HepG2 (cell line): Measurements from ENCODE around the gene KPNA4.
"Not testable (repeated sequence)": the region's sequence is repeated elsewhere in the genome, so short reads cannot be mapped to it uniquely, and the experiment has no call there.

Source experiments
- CREB1 ChIP-seq, 2 experiments: fragments of 450-650 bp in 1 of 2; IDR thresholded peaks; 2 replicates each; pipeline ENCODE4 v1.6.1; 2016 to 2017; ENCODE audit warnings: control low read depth in 1 of 2, mild to moderate bottlenecking in 1 of 2, missing compliant biosample characterization in 1 of 2, missing genetic modification characterization in 1 of 2
- CTCF ChIP-seq: sonication (generic); formaldehyde crosslinking; IDR thresholded peaks from 2 replicates; pipeline ENCODE4 v1.5.0; 2020; ENCODE audit warnings: mild to moderate bottlenecking, missing genetic modification reagents, moderate library complexity
- ETS1 ChIP-seq: sonication (generic); formaldehyde crosslinking; IDR thresholded peaks from 2 replicates; pipeline ENCODE4 v1.4.0; 2020; ENCODE audit warnings: missing genetic modification reagents
- EZH2 ChIP-seq: conservative IDR thresholded peaks from 2 replicates; pipeline ENCODE4 v1.6.1; 2012; ENCODE audit warnings: mild to moderate bottlenecking, low read depth, low read length, moderate library complexity
- MAFK ChIP-seq, 2 experiments: IDR thresholded peaks in 1 of 2; conservative IDR thresholded peaks in 1 of 2; 2 replicates each; pipeline ENCODE4 v1.6.1; 2011; ENCODE audit warnings: improper control_type of control experiment in 2 of 2, low read length in 2 of 2
- NFIC ChIP-seq: IDR thresholded peaks from 2 replicates; pipeline ENCODE4 v1.6.1; 2012; ENCODE audit warnings: mild to moderate bottlenecking, low read length, inconsistent platforms
- POLR2AphosphoS2 ChIP-seq: IDR thresholded peaks from 2 replicates; pipeline ENCODE4 v1.6.1; 2011; ENCODE audit warnings: low read depth, low read length, improper control_type of control experiment
- PREB ChIP-seq: sonication (generic); formaldehyde crosslinking; IDR thresholded peaks from 2 replicates; pipeline ENCODE4 v1.4.0; 2020; ENCODE audit warnings: missing genetic modification reagents
- ZBTB33 ChIP-seq: sonication (generic); formaldehyde crosslinking; IDR thresholded peaks from 2 replicates; pipeline ENCODE4 v1.4.0; 2020; ENCODE audit warnings: missing genetic modification reagents
- ZNF333 ChIP-seq: sonication (generic); formaldehyde crosslinking; IDR thresholded peaks from 2 replicates; pipeline ENCODE4 v1.4.0; 2020; ENCODE audit warnings: mild to moderate bottlenecking, missing genetic modification reagents, borderline replicate concordance
- ZNF589 ChIP-seq: sonication (generic); formaldehyde crosslinking; conservative IDR thresholded peaks from 2 replicates; pipeline ENCODE4 v1.8.0; 2022; ENCODE audit warnings: mild to moderate bottlenecking, moderate library complexity, missing genetic modification reagents
- ZNF878 ChIP-seq: sonication (generic); formaldehyde crosslinking; IDR thresholded peaks from 2 replicates; pipeline ENCODE4 v1.8.1; 2023; ENCODE audit warnings: mild to moderate bottlenecking, missing genetic modification reagents, moderate library complexity

GRCh38 chr3:160452251-160452650 lies 113.1 kb downstream of the KPNA4 start:
- not testable (repeated sequence) for TF ChIP-seq ZNF878 (CRISPR knock-in tag); ZNF333 (CRISPR knock-in tag); ZNF589 (CRISPR knock-in tag); MAFK (conservative IDR thresholded peaks at IDR 0.05 in 1 of 2, IDR thresholded peaks at IDR 0.05 in 1 of 2; ENCODE audit: low read length in 2 of 2); CREB1 (IDR thresholded peaks at IDR 0.05); CREB1 (CRISPR knock-in tag; IDR thresholded peaks at IDR 0.05); PREB; POLR2AphosphoS2; ZBTB33; ETS1 (CRISPR knock-in tag); NFIC; CTCF; EZH2
